NB4 (cell line): ENCODE measurements around the gene CD248.

Source experiments
- MYC ChIP-seq: IDR thresholded peaks from 2 replicates; pipeline ENCODE4 v1.6.1; 2011; ENCODE audit warnings: low read depth, low read length
- POLR2A ChIP-seq: IDR thresholded peaks from 2 replicates; pipeline ENCODE4 v1.6.1; 2011; ENCODE audit warnings: mild to moderate bottlenecking; ENCODE audit not compliant: insufficient read length; ENCODE audit errors: extremely low read depth
- TF ChIP-seq, protein P1 (sequence below): IDR thresholded peaks from one replicate; pipeline ENCODE4 v1.5.1; 2012; ENCODE audit warnings: low read depth, low read length

- TF ChIP-seq, protein P1, sequence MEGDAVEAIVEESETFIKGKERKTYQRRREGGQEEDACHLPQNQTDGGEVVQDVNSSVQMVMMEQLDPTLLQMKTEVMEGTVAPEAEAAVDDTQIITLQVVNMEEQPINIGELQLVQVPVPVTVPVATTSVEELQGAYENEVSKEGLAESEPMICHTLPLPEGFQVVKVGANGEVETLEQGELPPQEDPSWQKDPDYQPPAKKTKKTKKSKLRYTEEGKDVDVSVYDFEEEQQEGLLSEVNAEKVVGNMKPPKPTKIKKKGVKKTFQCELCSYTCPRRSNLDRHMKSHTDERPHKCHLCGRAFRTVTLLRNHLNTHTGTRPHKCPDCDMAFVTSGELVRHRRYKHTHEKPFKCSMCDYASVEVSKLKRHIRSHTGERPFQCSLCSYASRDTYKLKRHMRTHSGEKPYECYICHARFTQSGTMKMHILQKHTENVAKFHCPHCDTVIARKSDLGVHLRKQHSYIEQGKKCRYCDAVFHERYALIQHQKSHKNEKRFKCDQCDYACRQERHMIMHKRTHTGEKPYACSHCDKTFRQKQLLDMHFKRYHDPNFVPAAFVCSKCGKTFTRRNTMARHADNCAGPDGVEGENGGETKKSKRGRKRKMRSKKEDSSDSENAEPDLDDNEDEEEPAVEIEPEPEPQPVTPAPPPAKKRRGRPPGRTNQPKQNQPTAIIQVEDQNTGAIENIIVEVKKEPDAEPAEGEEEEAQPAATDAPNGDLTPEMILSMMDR: no peak
- no peak for TF ChIP-seq POLR2A
- no peak for TF ChIP-seq MYC
These were observed 51.1 kb downstream of the CD248 start for GRCh38 chr11:66265531-66266377.
